NCI-H774 (cell line): ENCODE results near the gene ATP7A.
"Not testable (repeated sequence)": the region's sequence is repeated elsewhere in the genome, so short reads cannot be mapped to it uniquely, and the experiment has no call there.

ENCODE experiments used
- DNase-seq: peaks from one replicate; lab custom pipeline; 2025; lab: John Stamatoyannopoulos, UW

ATP7A gene

GRCh38 chrX:78037881-78038280 is 127.4 kb downstream of the ATP7A start:
- no peak for DNase-seq

- no peak for DNase-seq
Measured at GRCh38 chrX:78042601-78043000, 132.1 kb downstream of the ATP7A start.

- DNase-seq = no peak
Measured at GRCh38 chrX:78046362-78046761, 135.9 kb downstream of the ATP7A start.

DNA sequence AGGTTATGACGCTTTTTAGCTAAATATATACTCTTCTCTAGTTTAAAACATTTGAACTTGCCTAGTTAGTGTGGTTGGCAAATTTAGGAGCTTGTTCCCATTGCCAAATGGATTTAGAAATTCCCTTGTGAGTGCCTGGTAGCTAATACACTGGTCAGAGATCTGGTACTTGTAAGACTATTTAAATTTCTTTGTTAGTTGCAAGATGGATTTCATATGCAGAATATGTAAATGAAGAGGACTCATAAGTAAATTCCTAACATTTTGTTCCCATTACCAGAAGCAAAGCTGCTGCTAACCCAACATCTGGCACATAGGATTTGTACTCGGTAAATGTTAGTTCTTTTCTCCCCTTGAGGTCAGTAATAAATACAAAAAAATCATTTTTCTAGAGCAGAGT is 137.6 kb downstream of the ATP7A start:
- no peak for DNase-seq

DNA sequence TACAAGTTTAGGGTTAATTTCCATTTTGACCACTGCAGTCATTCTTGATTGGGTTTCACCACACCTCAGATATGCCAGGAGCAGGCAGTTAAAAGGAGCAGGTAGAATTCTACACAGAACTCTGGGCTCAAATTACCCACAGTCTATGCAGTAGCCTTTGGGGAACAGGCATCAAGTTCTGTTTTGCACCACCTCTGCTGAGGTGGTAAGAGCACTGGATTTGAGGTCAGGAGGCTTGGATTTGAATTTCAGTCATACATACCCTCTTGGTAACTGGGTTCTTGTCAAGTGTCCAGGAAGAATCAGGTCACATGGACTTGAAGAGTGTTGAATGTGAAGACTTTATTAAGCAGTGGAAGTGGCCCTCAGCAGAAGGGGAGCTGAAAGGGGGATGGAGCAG is 153.2 kb downstream of the ATP7A start:
- no peak for DNase-seq

DNA sequence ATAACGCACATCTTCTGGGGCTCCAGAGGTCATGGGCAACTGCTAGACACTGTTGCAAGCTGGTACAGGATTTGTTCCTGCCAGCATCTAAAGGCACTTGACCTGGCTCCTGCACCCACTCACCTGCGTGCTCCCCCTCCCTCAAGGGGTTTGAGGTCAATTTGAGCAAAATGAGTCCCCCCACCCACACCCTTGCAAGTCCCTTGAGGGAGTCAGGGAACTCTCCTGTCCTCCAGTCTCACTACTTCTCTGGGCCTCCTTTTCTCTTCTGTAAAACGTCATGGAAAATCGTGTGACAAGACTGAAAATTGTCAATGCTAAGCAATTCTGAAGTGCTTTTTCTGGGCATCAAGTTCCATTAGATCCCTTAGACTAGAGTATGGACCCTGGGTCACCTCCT is 153.7 kb downstream of the ATP7A start:
- no peak for DNase-seq

DNA sequence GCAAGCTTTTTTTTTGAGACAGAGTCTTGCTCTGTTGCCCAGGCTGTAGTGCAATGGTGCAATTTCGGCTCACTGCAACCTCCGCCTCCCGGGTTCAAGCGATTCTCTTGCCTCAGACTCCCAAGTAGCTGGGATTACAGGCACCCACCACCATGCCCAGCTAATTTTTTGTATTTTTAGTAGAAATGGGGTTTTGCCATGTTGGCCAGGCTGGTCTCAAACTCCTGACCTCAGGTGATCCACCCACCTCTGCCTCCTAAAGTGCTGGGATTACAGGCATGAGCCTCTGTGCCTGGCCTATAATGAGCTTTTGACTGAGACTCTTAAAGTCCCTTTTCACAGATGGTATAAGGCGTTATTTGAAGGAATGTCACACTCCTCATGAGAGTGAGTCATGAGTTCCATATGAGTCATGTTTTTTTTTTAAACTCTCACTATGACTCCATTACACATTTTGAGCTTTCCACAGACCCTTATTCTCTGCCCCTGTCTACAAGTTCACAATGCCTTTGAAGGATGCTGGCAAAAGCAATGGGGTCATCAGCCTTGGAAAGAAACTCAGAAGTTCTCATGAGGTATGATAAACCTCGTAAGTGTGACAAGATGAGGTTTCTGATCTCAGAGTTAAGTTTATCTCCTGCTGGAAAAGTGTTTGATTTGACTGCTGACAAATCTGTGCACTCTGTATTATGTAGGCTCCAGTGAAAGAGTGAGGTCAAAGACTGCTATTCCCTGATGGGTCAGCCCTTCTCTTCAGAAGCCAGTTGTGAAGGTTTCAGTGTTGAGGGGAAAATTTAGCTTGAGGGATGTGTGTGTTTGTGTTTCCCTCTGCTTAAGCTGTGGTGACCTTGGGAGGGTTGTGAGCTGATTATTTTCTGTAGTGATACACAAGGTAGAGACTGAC is 154.5 kb downstream of the ATP7A start:
- DNase-seq = not testable (repeated sequence)

DNA sequence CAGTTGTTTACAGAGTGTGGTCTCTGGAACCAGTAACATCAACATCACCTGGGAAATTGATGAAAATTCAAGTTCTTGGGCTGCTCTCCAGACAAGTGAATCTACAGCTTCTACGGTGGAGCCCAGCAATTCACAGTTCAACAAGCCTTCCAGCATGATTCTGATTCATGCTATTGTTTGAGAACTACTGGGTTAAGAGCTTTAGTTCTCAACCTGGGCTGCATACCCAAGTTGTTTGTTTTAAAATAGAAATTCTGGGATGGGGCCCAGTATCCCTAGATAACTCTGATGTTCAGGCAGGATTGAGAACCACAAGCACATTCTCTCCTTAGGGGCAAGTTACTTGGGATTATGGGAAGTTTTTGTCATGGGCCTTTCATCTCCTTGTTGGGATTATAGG is 155.6 kb downstream of the ATP7A start:
- DNase-seq = no peak

- no peak for DNase-seq
Measured at GRCh38 chrX:78071331-78071730, 160.8 kb downstream of the ATP7A start.

DNA sequence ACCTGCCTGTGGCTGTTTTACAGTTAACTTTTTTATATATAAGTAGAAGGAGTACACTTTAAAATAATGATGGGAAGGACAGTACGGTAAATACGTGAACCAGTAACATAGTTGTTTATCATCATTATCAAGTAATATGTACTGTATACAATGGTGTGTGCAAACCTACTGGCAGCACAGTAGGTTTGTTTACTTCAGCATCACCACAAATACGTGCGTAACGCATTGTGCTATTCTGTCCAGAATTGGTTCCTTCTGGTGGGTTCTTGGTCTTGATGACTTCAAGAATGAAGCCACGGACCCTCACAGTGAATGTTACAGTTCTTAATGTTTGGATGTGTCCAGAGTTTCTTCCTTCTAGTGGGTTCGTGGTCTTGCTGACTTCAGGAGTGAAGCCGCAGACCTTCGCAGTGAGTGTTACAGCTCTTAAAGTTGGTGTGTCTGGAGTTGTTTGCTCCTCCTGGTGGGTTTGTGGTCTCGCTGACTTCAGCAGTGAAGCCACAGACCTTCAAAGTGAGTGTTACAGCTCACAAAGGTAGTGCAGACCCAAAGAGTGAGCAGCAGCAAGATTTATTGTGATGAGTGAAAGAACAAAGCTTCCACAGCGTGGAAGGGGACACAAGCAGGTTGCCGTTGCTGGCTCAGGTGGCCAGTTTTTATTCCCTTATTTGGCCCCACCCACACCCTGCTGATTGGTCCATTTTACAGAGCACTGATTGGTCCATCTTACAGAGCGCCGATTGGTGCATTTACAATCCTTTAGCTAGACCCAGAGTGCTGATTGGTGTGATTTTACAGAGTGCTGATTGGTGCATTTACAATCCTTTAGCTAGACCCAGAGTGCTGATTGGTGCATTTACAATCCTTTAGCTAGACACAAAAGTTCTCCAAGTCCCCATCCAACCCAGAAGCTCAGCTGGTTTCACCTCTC is 162.9 kb downstream of the ATP7A start:
- DNase-seq = not testable (repeated sequence)

DNA sequence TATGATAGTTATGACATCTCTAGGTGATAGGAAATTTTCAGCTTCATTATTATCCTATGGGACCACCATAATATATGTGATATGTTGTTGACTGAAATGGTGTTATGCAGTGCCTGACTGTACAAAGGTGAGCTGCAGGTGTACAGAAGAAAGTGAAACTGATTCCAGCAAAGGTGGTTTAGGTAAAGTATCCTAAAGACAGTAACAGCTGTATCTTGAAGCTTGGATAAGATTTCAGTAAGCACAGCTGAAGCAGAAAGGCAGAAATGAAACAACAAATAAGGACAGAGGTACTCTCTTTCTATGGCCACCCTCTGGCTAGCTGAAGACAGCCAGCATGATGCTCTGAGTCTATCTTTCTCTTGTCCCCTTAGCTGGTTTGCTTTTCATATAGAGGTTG is 163.6 kb downstream of the ATP7A start:
- DNase-seq = no peak

GRCh38 chrX:78075787-78076389 is 165.4 kb downstream of the ATP7A start:
- no peak for DNase-seq

GRCh38 chrX:78081413-78081812 is 170.9 kb downstream of the ATP7A start:
- not testable (repeated sequence) for DNase-seq

DNA sequence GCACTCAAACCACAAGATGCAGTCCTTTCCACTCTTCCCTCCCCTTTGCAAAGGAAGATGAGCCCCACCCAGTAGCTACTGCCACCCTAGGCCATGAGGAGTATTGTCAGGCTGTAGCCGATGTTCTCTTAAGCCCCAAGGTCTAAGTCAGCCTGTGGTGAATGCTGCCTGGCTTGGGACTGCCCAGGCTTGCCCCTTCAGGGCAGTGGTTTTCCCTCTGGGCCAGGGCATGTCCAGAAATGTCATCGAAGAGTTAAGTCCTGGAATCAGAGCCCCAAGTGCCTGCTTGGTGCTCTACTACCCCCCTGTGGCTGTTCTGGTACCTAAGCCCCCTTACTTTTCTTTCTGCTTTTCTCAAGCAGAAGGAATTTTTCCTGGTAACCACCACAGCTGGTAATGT is 181.8 kb downstream of the ATP7A start:
- DNase-seq = no peak

DNA sequence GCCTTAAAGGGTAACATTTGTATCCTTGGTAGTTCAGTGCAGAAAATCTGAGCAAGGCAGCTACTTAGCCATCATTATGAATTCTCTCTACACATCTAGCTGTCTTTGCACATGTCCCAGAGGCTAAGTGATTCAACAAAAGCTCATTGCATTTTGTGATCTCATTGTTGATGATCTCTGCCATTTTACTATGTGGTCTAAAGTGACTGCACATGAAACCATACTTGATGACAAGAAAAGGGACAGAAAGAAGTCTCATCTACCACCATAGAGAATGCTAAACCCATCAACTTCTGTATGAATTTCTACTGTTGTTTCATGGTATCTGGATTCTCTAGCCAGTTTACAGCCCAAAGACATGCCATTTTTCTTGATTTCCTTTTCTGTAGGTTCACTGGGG is 187.6 kb downstream of the ATP7A start:
- DNase-seq = no peak
